Breast epithelium (tissue), 3 donors: ENCODE measurements around the gene CCDC17.

ENCODE experiments used
- POLR2A ChIP-seq: fragments of 450-650 bp; IDR thresholded peaks from one replicate; pipeline ENCODE4 v1.6.1; 2016; ENCODE audit warnings: antibody characterized with exemption, mild to moderate bottlenecking, moderate library complexity
- POLR2AphosphoS5 ChIP-seq, 3 donors: sonication (generic); formaldehyde crosslinking; IDR thresholded peaks; one replicate each; pipeline ENCODE4 v1.6.1; 2017; ENCODE audit warnings: antibody characterized with exemption in 3 of 3
- TF ChIP-seq, protein P1 (sequence below), 3 donors: fragments of 450-650 bp; IDR thresholded peaks; one replicate each; pipeline ENCODE4 v1.5.1; 2016 to 2017; ENCODE audit warnings: antibody characterized with exemption in 3 of 3, mild to moderate bottlenecking in 3 of 3, moderate library complexity in 3 of 3

DNA sequence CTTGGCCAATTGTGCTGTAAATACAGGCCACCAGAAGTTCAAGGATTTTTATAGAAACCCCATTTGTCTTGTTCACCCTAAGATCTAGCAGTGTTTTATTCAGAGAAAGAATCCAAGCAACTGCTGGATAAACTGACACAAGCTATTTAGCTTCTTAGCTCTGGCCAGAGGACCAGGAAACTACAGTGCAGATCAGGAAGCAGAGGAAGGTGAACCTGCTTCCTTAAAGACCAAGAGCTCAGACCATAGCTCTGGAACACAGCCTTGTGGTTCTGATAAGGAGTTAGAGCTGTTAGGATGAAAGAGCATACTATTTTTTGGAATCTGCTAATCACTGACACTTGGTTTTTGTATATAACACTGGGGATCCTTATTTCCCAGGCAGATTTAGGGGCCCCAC, 5.2 kb upstream of the CCDC17 start:
- TF ChIP-seq, protein P1, sequence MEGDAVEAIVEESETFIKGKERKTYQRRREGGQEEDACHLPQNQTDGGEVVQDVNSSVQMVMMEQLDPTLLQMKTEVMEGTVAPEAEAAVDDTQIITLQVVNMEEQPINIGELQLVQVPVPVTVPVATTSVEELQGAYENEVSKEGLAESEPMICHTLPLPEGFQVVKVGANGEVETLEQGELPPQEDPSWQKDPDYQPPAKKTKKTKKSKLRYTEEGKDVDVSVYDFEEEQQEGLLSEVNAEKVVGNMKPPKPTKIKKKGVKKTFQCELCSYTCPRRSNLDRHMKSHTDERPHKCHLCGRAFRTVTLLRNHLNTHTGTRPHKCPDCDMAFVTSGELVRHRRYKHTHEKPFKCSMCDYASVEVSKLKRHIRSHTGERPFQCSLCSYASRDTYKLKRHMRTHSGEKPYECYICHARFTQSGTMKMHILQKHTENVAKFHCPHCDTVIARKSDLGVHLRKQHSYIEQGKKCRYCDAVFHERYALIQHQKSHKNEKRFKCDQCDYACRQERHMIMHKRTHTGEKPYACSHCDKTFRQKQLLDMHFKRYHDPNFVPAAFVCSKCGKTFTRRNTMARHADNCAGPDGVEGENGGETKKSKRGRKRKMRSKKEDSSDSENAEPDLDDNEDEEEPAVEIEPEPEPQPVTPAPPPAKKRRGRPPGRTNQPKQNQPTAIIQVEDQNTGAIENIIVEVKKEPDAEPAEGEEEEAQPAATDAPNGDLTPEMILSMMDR (IDR thresholded peaks at IDR 0.05) = no peak
- TF ChIP-seq POLR2AphosphoS5 (IDR thresholded peaks at IDR 0.05) (no peak), POLR2A (no peak)
